Panc1 (cell line): ENCODE results near the gene HPDL. TPM values are rescaled to one million over a fixed set of nuclear protein-coding genes. Genes with fewer than 3 reads are reported as not detected.

ENCODE experiments used
- ATAC-seq: fragments of 200-7000 bp; cut with Tn5 transposase; 2 replicates; pipeline ENCODE4 v1.9.1; 2020; ENCODE audit warnings: mild to moderate bottlenecking, moderate library complexity
- BruUV-seq: library from RNA; stranded (reverse); fragments of 400-500 nt; replicated peaks from 2 replicates; lab custom pipeline; 2021; lab: Mats Ljungman, UMichigan
- CTCF ChIA-PET: fragments of 300-600 bp; sonication (Branson Sonifier 250); formaldehyde crosslinking; loops from one replicate; lab custom pipeline; 2022; ENCODE audit warnings: antibody characterized with exemption; lab: Charles Lee
- POLR2A ChIA-PET: fragments of 300-600 bp; sonication (Branson Sonifier 250); formaldehyde crosslinking; loops from one replicate; lab custom pipeline; 2022; ENCODE audit warnings: antibody characterized with exemption; lab: Charles Lee
- DNase-seq: peaks from one replicate; pipeline ENCODE4 v3.0.0-alpha.2; 2010; ENCODE audit warnings: low read depth, low spot score
- H3K27ac ChIP-seq: 2 replicates; pipeline ENCODE4 v1.5.1; 2011; ENCODE audit warnings: mild to moderate bottlenecking, low read length, inconsistent platforms
- H3K27me3 ChIP-seq: fragments of 200-500 bp; sonication (Bioruptor generic); 2 replicates; pipeline ENCODE4 v1.6.0; 2014; ENCODE audit warnings: low read length, inconsistent platforms; ENCODE audit not compliant: control insufficient read depth, insufficient read depth
- H3K36me3 ChIP-seq: fragments of 200-500 bp; sonication (Bioruptor generic); 2 replicates; pipeline ENCODE4 v1.5.1; 2014; ENCODE audit warnings: inconsistent platforms, mild to moderate bottlenecking, low read length, moderate library complexity; ENCODE audit not compliant: control insufficient read depth, insufficient read depth
- H3K4me1 ChIP-seq: 2 replicates; pipeline ENCODE4 v1.5.1; 2011; ENCODE audit warnings: inconsistent platforms, mild to moderate bottlenecking, low read length, moderate library complexity; ENCODE audit not compliant: control insufficient read depth, insufficient read depth
- H3K4me3 ChIP-seq, 2 experiments: 2 replicates each; pipeline ENCODE4 v1.5.1; 2011 to 2012; ENCODE audit warnings: low read depth in 2 of 2, low read length in 2 of 2, mild to moderate bottlenecking in 2 of 2, inconsistent platforms in 1 of 2, moderate library complexity in 1 of 2
- H3K9me3 ChIP-seq: fragments of 200-500 bp; sonication (Bioruptor generic); 2 replicates; pipeline ENCODE4 v1.5.1; 2014; ENCODE audit warnings: low read depth, mild to moderate bottlenecking, inconsistent platforms, low read length, moderate library complexity; ENCODE audit not compliant: control insufficient read depth, insufficient read depth
- CTCF ChIP-seq: fragments of 450-650 bp; IDR thresholded peaks from 2 replicates; pipeline ENCODE4 v1.5.1; 2017; ENCODE audit warnings: mild to moderate bottlenecking
- POLR2AphosphoS5 ChIP-seq: IDR thresholded peaks from 2 replicates; pipeline ENCODE4 v1.6.1; 2012; ENCODE audit warnings: mild to moderate bottlenecking, low read depth, low read length, moderate library complexity
- REST ChIP-seq, 2 experiments: IDR thresholded peaks; 2 replicates each; pipeline ENCODE4 v1.6.1; 2011 to 2012; ENCODE audit warnings: low read depth in 2 of 2, control low read depth in 1 of 2, low read length in 1 of 2, mild to moderate bottlenecking in 1 of 2, moderate library complexity in 1 of 2; ENCODE audit not compliant: insufficient read depth in 1 of 2
- SIN3A ChIP-seq: IDR thresholded peaks from 2 replicates; pipeline ENCODE4 v1.6.1; 2012; ENCODE audit warnings: low read depth, mild to moderate bottlenecking, low read length, moderate library complexity, borderline replicate concordance; ENCODE audit not compliant: insufficient read depth
- TCF7L2 ChIP-seq: IDR thresholded peaks from 2 replicates; pipeline ENCODE4 v1.6.1; 2011; ENCODE audit warnings: mild to moderate bottlenecking, low read depth, low read length, inconsistent platforms
- in situ Hi-C: cut with HindIII; loops from 2 replicates; pipeline ENCODE4 v1.10.0; 2016; ENCODE audit warnings: low sequenced_read_pairs, low pct_unique_long_range_greater_than_20kb
- intact Hi-C: fragments of 100-400 bp; cut with micrococcal nuclease; formaldehyde crosslinking; loops from one replicate; pipeline ENCODE4 v1.10.0; 2022; ENCODE audit not compliant: unreplicated experiment
- total RNA-seq: library from RNA; stranded (reverse); gene quantifications from one replicate; pipeline ENCODE4 v1.2.1, GENCODE V29; 2021; ENCODE audit not compliant: unreplicated experiment

Gene HPDL
- total RNA-seq, 1 experiment from 2014 or later = 1.9 TPM

GRCh38 chr1:45304311-45305081 lies 22.2 kb upstream of the HPDL start:
- intact Hi-C loops = loop anchor here (10.0 kb wide), 1 partner anchor 470 kb away; no protein-coding TSS in a partner anchor
- ChIA-PET POLR2A (interaction anchor here (0.6 to 1.0 kb wide), 2 partner anchors 21 to 292 kb away, joined by 3 read pairs; partner anchors contain the start of gene UROD), CTCF (interaction anchor here (1.6 to 1.9 kb wide), 2 partner anchors 189 to 286 kb away, joined by 6 to 9 read pairs; no protein-coding TSS in a partner anchor)
- ATAC-seq (no peak), DNase-seq (no peak)
- Histone ChIP-seq H3K4me1 (peaks cover 8% of the 10 kb centered on the region), H3K9me3 (no peaks in the 10 kb centered on the region), H3K36me3 (no peaks in the 10 kb centered on the region), H3K4me3 (peak overlapping the region; percentile 65 to 75), H3K27ac (peak overlapping the region; percentile 91), H3K27me3 (no peaks in the 10 kb centered on the region)
- in situ Hi-C loops = no loop called here
- TF ChIP-seq TCF7L2 = peak; percentile 89
- no peak for TF ChIP-seq CTCF
- TF ChIP-seq SIN3A = no peak
- TF ChIP-seq REST (IDR thresholded peaks at IDR 0.05; ENCODE audit: insufficient read depth in 1 of 2, low read depth in 2 of 2, low read length in 1 of 2) = no peak
- BruUV-seq = no TSS peak

GRCh38 chr1:45305231-45305630 lies 21.5 kb upstream of the HPDL start:
- no peaks in the 10 kb centered on the region for H3K27me3 ChIP-seq
- no peak overlapping the region for H3K4me3 ChIP-seq
- H3K4me1 ChIP-seq = peaks cover 8% of the 10 kb centered on the region
- BruUV-seq = no TSS peak
- ChIA-PET POLR2A (interaction anchor here (0.6 kb wide), 1 partner anchor 293 kb away, joined by 3 read pairs; the partner anchor contains the start of gene UROD), CTCF (no interaction called here)
- intact Hi-C loops = loop anchor here (10.0 kb wide), 1 partner anchor 470 kb away; no protein-coding TSS in a partner anchor
- ATAC-seq (no peak), DNase-seq (no peak)
- in situ Hi-C loops = no loop called here
- no peaks in the 10 kb centered on the region for H3K36me3 ChIP-seq
- no peaks in the 10 kb centered on the region for H3K9me3 ChIP-seq
- TF ChIP-seq TCF7L2 (no peak), SIN3A (no peak), CTCF (no peak), REST (IDR thresholded peaks at IDR 0.05; ENCODE audit: insufficient read depth in 1 of 2, low read depth in 2 of 2, low read length in 1 of 2) (no peak), POLR2AphosphoS5 (no peak)
- H3K27ac ChIP-seq = no peak overlapping the region
